GM11168 (cell line): Measurements from ENCODE around the gene NUTM2G.
"Not testable (repeated sequence)": the region's sequence is repeated elsewhere in the genome, so short reads cannot be mapped to it uniquely, and the experiment has no call there.

Source experiments
- in situ Hi-C: fragments of 300-500 bp; cut with MboI; formaldehyde crosslinking; loops from one replicate; pipeline ENCODE4 v1.12.0; 2022; ENCODE audit warnings: low sequenced_read_pairs; ENCODE audit not compliant: unreplicated experiment

Gene NUTM2G

GRCh38 chr9:96928543-96928942 is at the start of gene NUTM2G:
TSS of gene NUTM2G (plus strand) at chr9:96928843. CDS start at chr9:96929025, 182 bp downstream.
- in situ Hi-C loops = not testable (repeated sequence)

DNA sequence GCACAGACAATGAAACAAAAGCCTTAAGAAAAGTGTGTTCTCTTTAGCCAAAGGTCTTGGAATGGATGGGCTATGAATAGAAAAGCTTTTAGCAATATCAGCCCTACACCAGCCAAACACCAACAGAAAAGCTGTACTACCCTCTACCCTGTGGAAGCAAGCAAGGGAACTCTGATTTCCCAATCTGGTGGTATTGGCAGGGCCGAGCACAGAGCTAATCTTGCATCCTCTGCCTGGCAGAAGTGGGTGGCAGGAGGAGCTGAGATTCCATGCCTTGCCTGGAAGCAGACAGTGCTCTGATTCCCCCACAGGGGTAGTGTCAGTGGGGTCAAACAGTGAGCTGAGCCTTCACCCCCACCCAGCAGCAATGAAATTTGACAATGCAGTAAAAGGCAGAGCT is 44.7 kb upstream of the NUTM2G start:
- in situ Hi-C loops = no loop called here

- in situ Hi-C loops = no loop called here
Observed at GRCh38 chr9:96884443-96884842, 44.2 kb upstream of the NUTM2G start.

DNA sequence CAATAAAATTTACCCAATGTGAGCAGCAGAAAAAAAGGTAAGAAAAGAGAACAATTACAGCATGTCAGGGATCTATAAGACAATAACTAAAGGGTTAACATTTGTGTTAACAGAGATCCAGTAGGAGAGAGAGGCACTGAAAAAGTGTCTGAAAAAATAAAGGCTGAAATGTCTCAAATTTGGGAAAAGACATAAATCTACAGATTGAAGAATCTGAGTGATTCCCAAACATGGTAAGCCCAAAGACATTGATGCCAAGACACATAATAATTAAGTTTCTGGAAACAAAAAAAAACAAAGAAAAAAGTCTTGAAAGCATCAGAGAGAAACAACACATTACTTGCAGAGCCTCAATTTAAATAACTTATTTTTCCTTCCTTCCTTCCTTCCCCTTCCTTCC is 43.2 kb upstream of the NUTM2G start:
- in situ Hi-C loops = no loop called here

DNA sequence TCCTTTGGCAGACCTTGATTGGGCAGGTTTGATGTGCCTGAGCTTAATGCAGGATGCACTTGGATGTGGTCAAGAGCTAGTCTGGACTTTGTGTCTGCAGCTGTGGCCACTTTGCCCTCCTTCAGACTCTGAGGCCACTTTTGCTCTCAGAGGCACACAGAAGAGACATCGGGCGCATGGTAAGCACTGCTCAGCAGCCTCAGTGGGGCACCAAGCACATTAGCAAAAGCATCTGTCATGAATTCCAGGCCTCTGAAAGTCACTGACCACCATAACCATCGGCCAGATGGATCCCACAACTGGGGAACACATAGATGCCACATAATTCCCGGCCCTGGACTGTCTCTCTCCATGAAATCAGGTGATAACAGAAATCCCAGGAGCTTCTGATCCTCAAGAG is 40.1 kb upstream of the NUTM2G start:
- in situ Hi-C loops = no loop called here

DNA sequence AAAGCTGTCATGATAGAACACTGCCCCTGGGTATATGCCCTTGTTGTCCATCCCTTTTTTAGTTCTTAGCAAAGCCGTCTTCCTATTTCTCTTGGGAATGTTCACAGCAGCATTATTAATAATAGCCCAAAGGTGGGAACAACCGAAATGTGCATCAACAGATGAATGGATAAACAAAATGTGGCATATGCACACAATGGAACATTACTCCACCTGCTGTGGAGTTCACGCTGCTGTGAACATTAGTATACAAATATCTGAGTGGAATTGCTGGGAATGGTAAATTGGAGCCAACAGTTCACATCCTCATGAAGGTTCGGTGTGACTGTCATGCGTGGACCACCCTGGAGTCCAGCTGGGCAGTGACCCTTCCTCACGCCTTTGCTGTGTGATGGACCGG is 36.5 kb upstream of the NUTM2G start:
- in situ Hi-C loops = no loop called here

DNA sequence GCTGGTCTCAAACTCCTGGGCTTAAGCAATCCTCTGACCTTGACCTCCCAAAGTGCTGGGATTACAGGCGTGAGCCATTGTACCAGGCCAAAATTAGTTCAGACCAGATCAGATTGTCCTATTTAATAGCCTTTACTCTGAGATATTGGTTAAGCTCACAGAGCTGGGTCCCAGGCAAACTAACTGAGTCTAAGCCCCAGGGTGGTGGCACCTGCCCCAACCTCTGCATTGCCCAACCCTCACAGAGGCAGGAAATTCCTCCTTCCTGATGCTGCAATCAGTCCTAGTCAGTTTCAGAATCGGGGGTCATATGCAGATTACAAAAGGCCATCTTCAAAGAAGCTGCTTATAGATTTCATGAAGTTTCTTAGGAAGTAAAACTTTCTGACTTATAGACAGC is 28.6 kb upstream of the NUTM2G start:
- in situ Hi-C loops = not testable (repeated sequence)

DNA sequence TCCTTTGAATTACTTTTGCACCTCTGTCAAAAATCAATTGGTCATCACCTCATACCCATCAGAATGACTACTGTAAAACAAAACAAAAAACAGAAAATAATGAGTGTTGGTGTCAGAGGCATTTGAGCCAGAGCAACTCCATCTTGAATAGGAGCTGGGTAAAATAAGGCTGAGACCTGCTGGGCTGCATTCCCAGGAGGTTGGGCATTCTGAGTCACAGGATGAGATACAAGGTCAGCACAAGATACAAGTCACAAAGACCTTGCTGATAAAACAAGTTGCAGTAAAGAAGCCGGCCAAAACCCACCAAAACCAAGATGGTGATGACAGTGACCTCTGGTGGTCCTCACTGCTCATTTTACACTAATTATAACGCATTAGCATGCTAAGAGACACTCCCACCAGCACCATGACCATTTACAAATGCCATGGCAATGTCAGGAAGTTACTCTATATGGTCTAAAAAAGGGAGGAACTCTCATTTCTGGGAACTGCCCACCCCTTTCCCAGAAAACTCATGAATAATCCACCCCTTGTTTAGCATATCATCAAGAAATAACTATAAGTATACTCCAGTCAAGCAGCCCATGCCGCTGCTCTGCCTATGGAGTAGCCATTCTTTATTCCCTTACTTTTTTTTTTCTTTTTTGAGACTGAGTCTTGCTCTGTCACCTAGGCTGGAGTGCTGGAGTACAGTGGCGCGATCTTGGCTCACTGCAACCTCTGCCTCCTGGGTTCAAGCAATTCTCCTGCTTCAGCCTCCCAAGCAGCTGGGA is 23.5 kb upstream of the NUTM2G start:
- in situ Hi-C loops = not testable (repeated sequence)

GRCh38 chr9:96908479-96908878 is 20.2 kb upstream of the NUTM2G start:
- in situ Hi-C loops = not testable (repeated sequence)

- in situ Hi-C loops = not testable (repeated sequence)
Observed at GRCh38 chr9:96915539-96915938, 13.1 kb upstream of the NUTM2G start.

DNA sequence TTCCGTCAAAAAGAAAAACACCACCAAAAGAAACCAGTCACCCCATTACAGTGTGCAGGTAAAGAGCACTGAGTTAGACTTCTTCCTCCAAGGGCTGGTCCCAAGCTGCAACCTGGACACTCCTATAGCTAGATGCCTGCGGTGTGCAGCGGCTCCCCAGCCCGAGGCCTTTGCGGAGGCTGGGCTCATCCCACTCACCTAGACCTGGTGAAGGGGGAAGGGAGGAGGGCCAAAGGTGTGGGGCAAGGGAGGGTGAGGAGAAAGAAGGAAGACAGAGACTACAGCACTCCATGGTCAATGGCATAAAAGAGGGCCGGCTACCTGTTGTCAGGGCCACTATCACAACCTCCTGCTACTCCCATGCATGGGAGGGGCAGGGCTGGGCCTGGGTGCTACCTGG is 12.1 kb upstream of the NUTM2G start:
- in situ Hi-C loops = not testable (repeated sequence)

GRCh38 chr9:96918550-96918949 is 10.1 kb upstream of the NUTM2G start:
- in situ Hi-C loops = not testable (repeated sequence)

DNA sequence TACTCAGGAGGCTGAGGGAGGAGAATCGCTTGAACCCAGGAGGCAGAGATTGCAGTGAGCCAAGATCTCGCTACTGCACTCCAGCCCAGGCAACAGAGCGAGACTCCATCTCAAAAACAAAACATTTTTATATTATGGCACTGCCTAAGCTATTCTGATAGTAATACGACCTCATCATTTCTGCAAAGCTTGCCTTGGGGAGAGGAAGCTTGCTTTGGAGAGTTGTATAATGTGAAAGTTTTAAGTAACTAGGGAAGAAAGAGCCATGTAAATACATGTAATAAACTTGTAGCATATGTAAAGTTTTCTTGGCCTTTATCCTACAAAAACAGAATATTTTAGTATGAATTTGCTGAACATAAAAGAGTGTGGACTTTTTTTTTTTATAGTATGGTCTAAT is 7.8 kb upstream of the NUTM2G start:
- in situ Hi-C loops = not testable (repeated sequence)

- in situ Hi-C loops = not testable (repeated sequence)
Observed at GRCh38 chr9:96925587-96925986, 3.1 kb upstream of the NUTM2G start.

GRCh38 chr9:96931665-96932064 is 3.0 kb downstream of the NUTM2G start:
- in situ Hi-C loops = not testable (repeated sequence)

GRCh38 chr9:96934097-96934496 is 5.5 kb downstream of the NUTM2G start:
- in situ Hi-C loops = not testable (repeated sequence)

DNA sequence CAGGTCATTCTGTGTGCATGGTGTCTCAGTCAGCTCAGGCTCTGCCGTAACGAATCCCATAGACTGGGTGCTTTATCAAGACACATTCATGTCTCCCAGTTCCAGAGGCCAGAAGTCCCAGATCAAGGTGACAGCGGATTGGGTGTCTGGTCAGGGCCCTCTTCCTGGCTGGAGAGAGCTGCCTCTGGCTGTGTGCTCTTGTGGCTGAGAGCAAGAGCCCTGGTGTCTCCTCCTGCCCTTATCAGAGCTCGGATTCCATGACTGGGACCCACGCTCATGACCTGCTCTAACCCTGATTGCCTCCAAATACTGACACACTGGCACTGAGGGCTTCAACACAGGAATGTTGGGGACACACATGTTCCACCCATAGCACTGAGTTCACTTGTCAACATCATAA is 6.1 kb downstream of the NUTM2G start:
- in situ Hi-C loops = not testable (repeated sequence)

- in situ Hi-C loops = not testable (repeated sequence)
Observed at GRCh38 chr9:96935401-96935800, 6.8 kb downstream of the NUTM2G start.

GRCh38 chr9:96937442-96937841 is 8.8 kb downstream of the NUTM2G start:
- in situ Hi-C loops = not testable (repeated sequence)

DNA sequence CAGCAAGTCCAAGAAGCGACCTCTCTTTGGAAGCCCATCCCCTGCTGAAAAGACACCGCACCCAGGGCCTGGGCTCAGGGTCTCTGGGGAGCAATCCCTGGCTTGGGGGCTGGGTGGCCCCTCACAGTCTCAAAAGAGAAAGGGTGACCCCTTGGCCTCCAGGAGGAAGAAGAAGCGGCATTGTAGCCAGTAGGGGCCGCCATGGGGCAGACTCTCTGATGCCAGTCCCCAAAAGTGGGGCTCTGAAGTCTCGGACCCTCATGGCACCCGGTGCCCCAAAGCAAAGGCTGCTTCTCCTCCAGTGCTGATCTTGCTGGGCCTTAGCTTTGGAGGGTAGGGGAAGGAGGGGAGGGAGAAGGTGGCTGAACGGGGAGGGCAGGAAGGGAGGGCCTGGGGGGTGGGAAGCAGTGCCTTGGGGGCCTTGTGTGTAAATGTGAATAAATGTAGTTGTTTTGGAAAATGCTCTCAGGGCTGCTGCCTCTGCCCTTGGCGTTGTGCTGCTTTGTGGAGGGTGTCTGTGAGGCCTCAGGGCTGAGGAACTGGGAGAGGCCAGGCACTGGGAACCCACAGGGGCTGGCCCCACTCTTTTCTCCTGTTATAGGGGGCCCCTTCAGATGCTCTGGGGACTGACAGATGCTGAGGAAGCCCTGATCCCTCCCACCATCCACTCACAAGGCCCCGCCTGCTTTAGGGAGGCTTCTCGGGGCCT is 10.5 kb downstream of the NUTM2G start:
- in situ Hi-C loops = not testable (repeated sequence)

DNA sequence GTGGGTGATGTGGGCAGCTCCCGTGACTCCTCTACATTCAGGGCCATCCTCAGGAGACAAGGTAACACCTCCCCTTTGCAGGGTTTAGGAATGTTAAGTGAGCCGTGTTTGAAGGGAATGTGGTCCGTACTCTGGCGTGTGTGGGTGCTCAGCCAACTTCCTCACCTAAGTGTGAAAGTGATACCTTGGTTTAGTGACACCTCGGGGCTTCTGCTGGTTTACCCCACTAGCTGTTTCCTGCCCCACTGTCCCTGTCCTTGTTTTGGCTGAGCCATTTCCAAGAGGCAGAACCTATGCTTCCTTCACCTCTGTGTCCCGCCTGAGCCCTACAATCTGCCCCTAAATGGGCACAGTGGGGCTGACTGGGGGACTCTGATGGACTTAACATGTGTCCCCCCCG is 12.3 kb downstream of the NUTM2G start:
- in situ Hi-C loops = not testable (repeated sequence)

- in situ Hi-C loops = not testable (repeated sequence)
Observed at GRCh38 chr9:96941628-96942027, 13.0 kb downstream of the NUTM2G start.
